GM10266 (cell line): ENCODE results near the gene HLA-DPB1.

Experiments used
- DNase-seq: peaks from one replicate; pipeline ENCODE4 v3.0.0; 2012; ENCODE audit errors: extremely low spot score
- TF ChIP-seq, protein P1 (sequence below): IDR thresholded peaks from 2 replicates; pipeline ENCODE4 v1.5.1; 2012; ENCODE audit warnings: mild to moderate bottlenecking, low read depth; ENCODE audit not compliant: control insufficient read depth, insufficient read depth; ENCODE audit errors: missing control alignments

The HLA-DPB1 gene

DNA sequence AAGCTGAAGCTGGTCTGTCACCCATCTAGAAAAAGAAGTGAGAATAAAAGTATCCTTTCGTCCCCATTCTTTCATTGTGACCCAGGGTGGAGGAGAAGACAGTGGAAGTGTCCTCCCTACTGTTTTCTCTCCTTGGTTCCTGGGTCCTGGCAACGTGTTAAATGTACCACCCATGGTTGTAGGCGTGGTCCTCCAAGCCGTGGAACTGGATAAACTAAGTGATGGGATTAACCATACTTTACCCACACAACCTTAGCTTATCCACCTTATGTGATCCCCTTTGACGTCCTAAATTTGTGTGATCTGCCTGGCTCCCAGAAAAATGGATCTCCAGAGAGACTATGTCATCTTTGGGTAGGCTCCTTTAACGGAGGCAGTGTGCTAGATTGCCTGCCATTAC is 47.4 kb downstream of the HLA-DPB1 start:
- TF ChIP-seq, protein P1, sequence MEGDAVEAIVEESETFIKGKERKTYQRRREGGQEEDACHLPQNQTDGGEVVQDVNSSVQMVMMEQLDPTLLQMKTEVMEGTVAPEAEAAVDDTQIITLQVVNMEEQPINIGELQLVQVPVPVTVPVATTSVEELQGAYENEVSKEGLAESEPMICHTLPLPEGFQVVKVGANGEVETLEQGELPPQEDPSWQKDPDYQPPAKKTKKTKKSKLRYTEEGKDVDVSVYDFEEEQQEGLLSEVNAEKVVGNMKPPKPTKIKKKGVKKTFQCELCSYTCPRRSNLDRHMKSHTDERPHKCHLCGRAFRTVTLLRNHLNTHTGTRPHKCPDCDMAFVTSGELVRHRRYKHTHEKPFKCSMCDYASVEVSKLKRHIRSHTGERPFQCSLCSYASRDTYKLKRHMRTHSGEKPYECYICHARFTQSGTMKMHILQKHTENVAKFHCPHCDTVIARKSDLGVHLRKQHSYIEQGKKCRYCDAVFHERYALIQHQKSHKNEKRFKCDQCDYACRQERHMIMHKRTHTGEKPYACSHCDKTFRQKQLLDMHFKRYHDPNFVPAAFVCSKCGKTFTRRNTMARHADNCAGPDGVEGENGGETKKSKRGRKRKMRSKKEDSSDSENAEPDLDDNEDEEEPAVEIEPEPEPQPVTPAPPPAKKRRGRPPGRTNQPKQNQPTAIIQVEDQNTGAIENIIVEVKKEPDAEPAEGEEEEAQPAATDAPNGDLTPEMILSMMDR = no peak
- no peak for DNase-seq

DNA sequence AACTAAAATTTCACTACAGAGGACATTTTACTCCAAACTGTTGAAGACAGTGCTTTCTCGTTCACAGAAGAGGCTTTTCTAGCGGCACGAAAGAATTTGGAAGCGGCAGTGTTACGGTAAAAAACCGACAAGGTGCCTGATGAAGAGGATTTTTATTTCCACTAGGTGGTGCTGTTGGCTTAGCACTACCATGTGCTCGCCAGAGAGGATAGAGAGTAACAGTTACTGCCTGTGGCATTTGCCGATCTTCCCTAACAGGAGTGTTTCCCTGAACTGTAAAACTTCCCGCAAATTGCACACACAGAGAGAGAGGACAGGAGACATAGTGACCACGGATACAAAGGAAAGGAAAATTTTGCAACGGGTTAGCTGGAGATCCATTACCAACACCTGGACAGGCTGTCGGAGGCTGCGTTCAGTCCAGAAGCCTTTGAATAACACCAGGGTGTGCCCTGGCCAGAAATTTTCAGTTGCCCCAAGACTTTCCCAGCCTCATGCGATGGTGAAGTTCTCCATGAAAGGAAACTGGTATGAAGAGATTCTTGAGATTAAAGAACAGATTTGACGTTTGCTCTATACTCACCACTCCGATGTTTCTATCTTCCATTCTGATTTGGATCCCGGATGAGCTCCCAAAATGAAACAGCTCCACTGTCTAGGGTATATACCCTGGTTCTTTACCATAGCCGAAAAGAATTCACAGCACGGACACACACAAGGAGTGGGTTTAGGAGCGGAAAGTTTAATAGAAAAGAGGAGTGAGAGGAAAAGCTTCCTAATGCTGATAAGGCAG is 48.1 kb downstream of the HLA-DPB1 start:
- TF ChIP-seq, protein P1 = peak; percentile 25
- DNase-seq = no peak

DNA sequence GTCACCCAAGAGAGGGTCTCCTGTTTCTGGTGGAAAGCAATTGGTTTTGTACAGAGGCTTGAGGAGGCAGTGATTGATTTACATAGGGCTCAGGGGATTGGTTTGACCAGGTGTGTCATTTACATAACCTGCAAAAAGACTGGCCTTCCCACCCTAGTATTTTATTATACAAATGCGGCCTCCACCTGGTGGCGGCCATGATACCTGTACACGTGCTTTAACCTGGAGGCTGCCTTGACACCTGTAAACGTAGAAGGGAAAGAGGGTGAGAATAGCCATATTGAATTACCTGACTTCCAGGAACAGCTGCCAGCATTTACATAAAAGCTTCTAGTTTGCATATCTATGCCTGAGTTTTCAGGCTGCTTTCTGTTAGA is 48.7 kb downstream of the HLA-DPB1 start:
- no peak for DNase-seq
- TF ChIP-seq, protein P1 = no peak

DNA sequence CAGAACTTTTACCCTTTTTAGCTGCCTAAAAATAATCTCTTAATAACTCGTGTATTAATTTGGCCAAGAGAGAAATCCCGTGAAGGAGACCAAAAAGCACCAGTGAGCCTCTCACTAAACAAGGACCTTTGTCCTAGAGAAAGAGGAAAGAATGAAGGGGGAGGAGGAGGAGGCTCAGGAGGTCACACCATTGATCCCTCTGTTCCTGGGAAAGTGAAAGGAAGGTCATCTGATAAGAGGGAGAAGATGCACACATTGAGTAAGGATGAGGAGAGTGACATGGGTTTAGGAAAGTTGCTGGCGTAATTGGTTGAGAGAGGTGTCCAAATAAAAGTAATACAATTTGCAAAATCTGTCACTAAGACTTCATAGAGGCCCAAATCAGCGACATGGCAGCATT is 49.2 kb downstream of the HLA-DPB1 start:
- DNase-seq = no peak
- TF ChIP-seq, protein P1 = no peak

DNA sequence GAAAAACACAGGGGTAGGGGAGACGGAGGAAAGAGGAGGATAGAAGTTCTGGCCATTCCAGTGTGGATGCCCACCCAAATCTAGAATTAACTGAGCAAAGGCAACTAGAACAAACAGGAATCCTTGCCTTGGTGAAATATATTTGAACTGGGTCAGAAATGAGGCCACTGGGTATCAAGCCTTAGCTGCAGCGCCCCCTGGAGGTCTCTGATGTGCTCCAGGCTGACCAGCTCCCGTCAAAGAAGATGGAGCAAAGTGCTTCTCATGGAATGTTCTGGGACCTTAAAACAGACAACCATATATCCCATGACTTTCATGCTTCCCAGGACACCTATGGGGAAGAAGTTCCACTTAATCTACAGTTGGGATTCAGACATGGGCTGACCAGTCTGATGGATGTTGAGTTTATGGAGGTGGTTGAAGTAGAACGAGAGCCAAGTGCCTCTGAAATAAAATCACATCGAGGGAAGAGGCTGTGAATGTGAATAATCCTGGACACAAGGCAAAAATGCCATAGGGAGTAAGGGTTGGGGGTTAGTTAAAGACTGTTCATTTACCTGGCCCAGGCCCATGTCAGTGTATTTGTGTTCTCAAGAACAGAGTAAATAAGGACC is 50.4 kb downstream of the HLA-DPB1 start:
- peak; percentile 67 for DNase-seq
- TF ChIP-seq, protein P1 = peak; percentile 69

DNA sequence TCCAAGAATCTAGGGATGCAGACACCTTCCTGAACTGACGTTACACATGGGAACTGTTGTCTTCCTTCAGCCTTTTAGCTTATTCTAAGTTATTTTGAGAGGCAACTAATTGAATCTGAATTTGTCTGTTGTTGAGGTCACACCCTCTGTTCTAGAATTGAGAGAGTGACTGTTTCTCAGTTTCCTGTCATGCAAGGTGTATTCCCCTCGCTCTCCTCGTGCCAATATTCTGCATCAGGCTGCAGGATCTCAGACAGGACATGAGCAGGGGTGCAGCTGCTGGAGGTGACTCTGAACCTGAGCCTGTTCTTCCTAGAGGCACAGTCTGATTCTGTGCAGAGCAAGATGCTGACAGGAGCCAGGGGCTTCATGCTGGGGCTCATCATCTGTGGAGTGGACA is 52.5 kb downstream of the HLA-DPB1 start:
- peak; percentile 56 for DNase-seq
- TF ChIP-seq, protein P1 = no peak

DNA sequence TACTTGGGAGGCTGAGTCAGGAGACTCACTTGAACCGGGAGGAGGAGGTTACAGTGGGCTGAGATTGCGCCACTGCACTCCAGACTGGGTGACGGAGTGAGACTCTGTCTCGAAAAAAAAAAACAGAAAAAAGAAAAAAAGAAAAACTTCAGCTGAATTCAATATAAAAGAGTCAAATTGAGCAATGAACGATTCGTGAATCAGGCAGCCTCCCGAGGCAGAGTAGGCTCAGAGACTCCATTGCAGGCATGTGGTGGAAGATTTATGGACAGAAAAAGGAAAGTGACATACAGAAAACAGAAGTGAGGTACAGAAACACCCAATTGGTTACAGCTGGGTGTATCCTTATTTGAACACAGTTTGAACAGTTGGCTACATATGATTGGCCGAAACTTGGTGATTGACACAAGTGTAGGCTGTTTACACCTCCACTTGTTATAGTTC is 56.3 kb downstream of the HLA-DPB1 start:
- DNase-seq = no peak
- TF ChIP-seq, protein P1 = no peak
